Amniotic epithelial cell (primary cell): ENCODE measurements around the gene SLC9A5.
A peak's percentile ranks its signal among the peaks of the same experiment; 100 is the strongest.

Experiments
- DNase-seq: peaks from one replicate; pipeline ENCODE4 v3.0.0-alpha.2; 2010; ENCODE audit warnings: low read depth

The SLC9A5 gene

DNA sequence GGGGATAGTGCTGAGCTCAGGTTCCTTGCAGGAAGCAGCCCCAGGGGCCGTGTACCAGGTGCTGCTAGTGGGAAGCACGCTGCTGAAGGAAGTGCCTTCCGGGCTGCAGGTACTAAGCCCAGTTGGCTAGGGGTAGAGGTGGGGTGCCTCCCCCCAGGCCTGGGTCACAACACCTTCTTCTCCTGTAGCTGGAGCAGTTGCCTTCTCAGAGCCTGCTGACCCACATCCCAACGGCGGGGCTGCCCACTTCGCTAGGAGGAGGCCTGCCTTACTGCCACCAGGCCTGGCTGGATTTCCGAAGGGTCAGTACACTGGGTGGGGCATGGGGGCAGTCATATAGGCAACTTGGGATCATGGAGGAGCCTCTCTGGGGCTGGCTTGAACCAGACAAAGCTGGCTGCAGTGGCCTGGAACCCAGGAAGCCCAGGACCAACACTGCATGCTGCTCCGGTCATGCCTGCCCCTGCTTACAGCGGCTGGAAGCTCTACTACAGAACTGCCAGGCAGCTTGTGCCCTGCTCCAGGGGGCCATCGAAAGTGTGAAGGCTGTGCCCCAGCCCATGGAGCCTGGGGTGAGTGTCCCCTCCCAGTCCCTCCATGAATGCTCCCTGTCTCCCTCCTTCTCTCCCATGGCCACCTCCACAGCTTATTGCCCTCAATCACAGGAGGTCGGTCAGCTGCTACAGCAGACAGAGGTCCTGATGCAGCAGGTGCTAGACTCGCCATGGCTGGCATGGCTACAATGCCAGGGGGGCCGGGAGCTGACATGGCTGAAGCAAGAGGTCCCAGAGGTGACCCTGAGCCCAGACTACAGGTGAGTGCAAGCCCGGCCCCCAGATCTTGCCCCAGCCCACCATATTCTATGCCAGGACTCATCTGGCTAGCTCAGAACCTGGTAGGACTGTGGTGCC lies 33.0 kb downstream of the SLC9A5 start:
- DNase-seq, result no peak

DNA sequence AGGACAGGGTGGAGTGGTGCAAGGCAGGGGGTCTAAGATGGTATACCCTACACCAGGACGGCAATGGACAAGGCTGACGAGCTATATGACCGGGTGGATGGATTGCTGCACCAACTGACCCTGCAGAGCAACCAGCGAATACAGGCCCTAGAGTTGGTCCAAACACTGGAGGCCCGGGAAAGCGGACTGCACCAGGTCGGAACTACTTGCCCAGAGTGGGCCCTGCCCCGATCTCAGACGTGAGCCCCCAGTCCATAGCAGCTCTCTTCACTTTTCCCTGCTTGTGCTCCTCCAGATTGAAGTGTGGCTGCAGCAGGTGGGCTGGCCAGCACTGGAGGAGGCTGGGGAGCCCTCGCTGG lies 33.6 kb downstream of the SLC9A5 start:
- DNase-seq, result no peak

DNA sequence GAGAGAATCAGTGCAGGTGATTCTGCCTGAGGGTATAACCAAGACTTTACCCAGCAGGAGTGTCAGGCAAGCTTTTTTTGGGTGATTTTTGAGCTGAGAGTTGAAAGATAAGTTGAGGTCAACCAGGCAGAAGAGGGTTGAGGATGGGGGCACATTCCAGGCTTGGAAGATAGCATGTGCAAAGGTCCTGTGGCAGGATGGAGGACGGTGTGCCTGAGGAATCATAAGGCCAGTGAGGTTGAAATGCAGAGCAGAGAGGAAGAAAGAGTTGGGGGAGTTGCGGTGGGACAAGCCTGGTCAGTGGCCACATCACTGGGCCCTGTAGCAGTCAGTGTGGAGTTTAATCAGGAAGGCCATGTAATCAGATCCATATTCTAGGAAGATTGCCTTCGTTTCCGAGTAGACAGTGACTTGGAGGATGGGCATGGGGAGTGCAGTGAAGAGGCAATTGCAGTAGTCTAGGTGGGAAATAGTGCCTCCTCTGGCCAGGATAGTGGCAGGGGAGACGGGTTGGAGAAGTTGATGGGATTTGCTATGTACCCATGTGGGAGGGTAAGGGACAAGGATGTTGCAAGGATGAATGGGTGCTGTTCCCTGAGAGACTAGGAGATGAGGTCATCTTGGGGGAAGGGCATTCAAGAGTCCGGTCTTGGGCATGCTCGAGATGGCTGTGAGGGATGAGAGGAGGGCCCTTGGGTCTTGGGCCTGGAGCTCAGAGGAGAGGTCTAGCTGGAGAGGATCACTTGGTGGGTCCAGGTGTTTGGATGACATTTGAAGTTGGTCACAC lies 34.5 kb downstream of the SLC9A5 start:
- DNase-seq, result peak; percentile 82

GRCh38 chr16:67283826-67284555 lies 35.2 kb downstream of the SLC9A5 start:
- DNase-seq, result no peak

DNA sequence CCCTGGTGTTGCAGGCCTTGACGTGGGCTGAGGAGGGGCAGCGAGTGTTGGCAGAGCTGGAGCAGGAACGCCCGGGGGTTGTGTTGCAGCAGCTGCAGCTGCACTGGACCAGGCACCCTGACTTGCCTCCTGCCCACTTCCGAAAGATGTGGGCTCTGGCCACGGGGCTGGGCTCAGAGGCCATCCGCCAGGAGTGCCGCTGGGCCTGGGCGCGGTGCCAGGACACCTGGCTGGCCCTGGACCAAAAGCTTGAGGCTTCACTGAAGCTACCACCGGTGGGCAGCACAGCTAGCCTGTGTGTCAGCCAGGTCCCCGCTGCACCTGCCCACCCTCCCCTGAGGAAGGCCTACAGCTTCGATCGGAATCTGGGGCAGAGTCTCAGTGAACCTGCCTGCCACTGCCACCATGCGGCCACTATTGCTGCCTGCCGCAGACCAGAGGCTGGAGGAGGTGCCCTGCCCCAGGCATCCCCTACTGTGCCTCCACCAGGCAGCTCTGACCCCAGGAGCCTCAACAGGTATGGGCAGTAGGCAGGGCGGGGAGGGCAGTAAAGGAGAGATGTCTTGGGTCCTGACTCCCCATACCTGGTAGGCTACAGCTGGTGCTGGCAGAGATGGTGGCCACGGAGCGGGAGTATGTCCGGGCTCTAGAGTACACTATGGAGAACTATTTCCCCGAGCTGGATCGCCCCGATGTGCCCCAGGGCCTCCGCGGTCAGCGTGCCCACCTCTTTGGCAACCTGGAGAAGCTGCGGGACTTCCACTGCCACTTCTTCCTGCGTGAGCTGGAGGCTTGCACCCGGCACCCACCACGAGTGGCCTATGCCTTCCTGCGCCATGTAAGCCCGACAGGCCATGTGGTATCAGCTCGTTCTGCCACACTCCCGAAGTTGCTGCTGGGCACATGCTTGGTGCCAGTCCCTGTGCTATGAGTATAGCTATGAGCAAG lies 36.2 kb downstream of the SLC9A5 start:
- no peak for DNase-seq

DNA sequence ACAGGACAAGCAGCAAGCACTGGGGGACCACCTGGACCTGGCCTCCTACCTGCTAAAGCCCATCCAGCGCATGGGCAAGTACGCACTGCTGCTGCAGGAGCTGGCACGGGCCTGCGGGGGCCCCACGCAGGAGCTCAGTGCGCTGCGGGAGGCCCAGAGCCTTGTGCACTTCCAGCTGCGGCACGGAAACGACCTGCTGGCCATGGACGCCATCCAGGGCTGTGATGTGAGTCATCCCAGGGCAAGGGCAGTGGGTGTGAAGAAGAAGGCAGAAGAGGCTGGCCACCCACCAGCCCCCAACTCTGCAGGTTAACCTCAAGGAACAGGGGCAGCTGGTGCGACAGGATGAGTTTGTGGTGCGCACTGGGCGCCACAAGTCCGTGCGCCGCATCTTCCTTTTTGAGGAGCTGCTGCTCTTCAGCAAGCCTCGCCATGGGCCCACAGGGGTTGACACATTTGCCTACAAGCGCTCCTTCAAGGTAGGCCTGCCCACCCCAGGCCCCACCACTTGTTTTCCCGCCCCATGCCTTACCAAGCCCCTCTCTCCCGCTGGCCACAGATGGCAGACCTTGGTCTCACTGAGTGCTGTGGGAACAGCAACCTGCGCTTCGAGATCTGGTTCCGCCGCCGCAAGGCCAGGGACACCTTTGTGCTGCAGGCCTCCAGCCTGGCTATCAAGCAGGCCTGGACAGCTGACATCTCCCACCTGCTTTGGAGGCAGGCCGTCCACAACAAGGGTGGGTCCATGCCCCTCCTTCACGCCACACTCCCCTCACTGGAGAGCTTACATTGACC lies 37.9 kb downstream of the SLC9A5 start:
- DNase-seq, result no peak

DNA sequence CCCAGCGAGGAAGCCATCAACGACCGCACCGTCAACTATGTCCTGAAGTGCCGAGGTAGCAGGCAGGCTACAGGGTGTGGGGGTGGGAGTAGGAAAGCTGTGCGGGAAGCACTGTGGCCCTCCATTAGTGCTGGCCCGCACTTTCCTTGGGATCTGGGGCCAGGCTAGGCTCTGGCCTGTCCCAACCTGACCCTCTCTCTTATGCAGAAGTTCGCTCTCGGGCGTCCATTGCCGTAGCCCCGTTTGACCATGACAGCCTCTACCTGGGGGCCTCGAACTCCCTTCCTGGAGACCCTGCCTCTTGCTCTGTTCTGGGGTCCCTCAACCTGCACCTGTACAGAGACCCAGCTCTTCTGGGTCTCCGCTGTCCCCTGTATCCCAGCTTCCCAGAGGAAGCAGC lies 39.2 kb downstream of the SLC9A5 start:
- DNase-seq, result no peak

GRCh38 chr16:67291461-67291860 lies 42.7 kb downstream of the SLC9A5 start:
- no peak for DNase-seq

GRCh38 chr16:67294171-67294757 lies 45.5 kb downstream of the SLC9A5 start:
- no peak for DNase-seq

- DNase-seq, result peak; percentile 85
Measured at GRCh38 chr16:67294938-67295361, 46.2 kb downstream of the SLC9A5 start.

- peak; percentile 38 for DNase-seq
Measured at GRCh38 chr16:67296420-67296819, 47.6 kb downstream of the SLC9A5 start.

DNA sequence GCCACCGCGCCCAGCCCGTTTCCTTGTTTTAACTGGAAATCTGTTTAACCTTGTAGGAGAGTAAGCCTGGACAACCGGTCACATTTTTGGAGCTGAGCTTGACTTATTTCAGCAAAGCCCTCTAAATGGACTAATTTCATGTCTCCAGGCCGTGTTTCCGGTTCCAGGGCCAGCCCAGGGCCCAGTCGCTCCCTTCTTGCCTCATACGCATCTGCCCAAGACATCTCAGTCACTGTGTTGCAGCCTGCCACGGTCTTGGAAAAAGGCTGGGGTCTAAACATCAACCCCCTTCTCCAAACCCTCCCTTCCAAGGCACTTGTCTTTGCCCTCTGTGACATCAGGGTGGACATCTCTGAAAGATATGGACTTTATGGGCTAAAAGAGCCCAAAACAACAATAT lies 49.5 kb downstream of the SLC9A5 start:
- no peak for DNase-seq

- DNase-seq, result no peak
Measured at GRCh38 chr16:67299269-67299668, 50.5 kb downstream of the SLC9A5 start.

DNA sequence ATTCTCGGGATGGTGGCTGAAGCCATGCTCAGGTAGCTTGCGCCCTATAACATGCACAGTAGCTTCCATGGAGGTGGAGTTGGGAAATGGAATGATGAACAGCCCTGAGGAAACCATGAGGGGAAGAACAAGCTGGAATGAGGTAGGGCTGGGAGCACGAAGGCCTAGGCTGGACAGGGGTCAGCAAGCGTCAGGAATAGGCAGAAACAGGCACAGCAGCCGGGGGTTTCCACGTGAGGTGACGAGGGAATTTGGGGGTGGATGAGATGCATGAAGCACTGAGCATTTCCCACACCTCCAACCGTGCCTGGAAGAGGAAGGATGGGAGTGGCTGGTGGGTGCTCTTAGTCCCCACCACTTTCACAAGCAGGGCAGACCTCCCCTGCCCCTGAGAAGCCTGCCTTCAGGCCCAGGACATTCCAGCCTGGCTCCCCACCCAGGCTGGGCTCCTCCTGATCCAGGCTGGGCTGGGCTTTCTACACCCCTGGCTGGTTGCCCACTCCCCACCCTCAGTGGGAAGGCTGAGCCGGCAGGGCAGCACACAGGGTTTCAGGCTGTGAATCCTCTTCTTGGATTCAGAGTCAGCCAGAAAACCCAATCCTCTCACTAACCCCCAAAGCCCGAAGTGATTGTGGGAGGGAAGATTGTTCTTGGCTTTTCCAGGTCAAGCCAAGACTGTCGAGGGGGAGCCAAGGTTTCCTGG lies 52.5 kb downstream of the SLC9A5 start:
- no peak for DNase-seq

DNA sequence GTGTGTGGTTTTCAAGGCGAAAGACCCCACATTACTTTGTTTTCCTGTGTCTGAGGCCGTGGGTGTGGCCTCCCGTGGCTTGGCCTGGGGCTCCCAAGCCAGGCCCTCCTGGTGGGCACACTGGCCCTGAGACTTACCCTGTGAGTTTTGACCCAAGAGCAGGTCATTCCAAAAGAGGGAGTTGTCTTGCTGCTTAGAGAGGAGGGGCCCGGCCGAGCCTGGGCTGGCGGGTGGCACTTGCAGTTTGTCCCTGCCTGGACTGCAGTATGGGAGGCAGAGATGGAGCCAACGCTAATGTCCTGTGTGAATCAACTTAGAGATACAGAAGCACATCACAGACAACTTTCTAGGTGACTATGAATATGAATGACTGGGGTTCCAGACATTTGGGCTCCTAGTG lies 53.3 kb downstream of the SLC9A5 start:
- no peak for DNase-seq

- DNase-seq, result no peak
Measured at GRCh38 chr16:67302970-67303369, 54.2 kb downstream of the SLC9A5 start.

GRCh38 chr16:67304020-67304419 lies 55.2 kb downstream of the SLC9A5 start:
- no peak for DNase-seq

GRCh38 chr16:67305216-67306071 lies 56.7 kb downstream of the SLC9A5 start:
- DNase-seq, result no peak

- no peak for DNase-seq
Measured at GRCh38 chr16:67310561-67310960, 61.8 kb downstream of the SLC9A5 start.
